H1 (cell line): ENCODE data around the gene MMP1. TPM values are rescaled to one million over a fixed set of nuclear protein-coding genes. Genes with fewer than 3 reads are reported as not detected.
A peak's percentile ranks its signal among the peaks of the same experiment; 100 is the strongest.

Experiments used
- CHD2 ChIP-seq: IDR thresholded peaks from 2 replicates; pipeline ENCODE4 v1.6.1; 2012; ENCODE audit warnings: low read length, improper control_type of control experiment
- CREB1 ChIP-seq: IDR thresholded peaks from 2 replicates; pipeline ENCODE4 v1.6.1; 2012; ENCODE audit warnings: inconsistent platforms
- JUND ChIP-seq: IDR thresholded peaks from 2 replicates; pipeline ENCODE4 v1.6.1; 2011; ENCODE audit warnings: mild to moderate bottlenecking, improper control_type of control experiment, low read length
- NRF1 ChIP-seq: IDR thresholded peaks from 2 replicates; pipeline ENCODE4 v1.6.1; 2011; ENCODE audit warnings: mild to moderate bottlenecking, low read depth, low read length, improper control_type of control experiment
- RAD21 ChIP-seq, 2 experiments: IDR thresholded peaks in 1 of 2; conservative IDR thresholded peaks in 1 of 2; 2 replicates each; pipeline ENCODE4 v1.6.1; 2011; ENCODE audit warnings: low read depth in 2 of 2, low read length in 2 of 2, improper control_type of control experiment in 1 of 2, inconsistent platforms in 1 of 2, mild to moderate bottlenecking in 1 of 2, moderate library complexity in 1 of 2
- SIN3A ChIP-seq, 2 experiments: IDR thresholded peaks in 1 of 2; conservative IDR thresholded peaks in 1 of 2; 2 replicates each; pipeline ENCODE4 v1.6.1; 2011 to 2012; ENCODE audit warnings: low read length in 2 of 2, improper control_type of control experiment in 1 of 2, low read depth in 1 of 2, mild to moderate bottlenecking in 1 of 2
- SP1 ChIP-seq: IDR thresholded peaks from 2 replicates; pipeline ENCODE4 v1.6.1; 2011; ENCODE audit warnings: low read depth, low read length
- TAF1 ChIP-seq: IDR thresholded peaks from 2 replicates; pipeline ENCODE4 v1.6.1; 2011; ENCODE audit warnings: mild to moderate bottlenecking, low read depth, low read length
- polyA plus RNA-seq, 7 experiments: library from polyadenylated mRNA; depleted of rRNA in 3 of 7; stranded (reverse) in 5 of 7; unstranded in 2 of 7; fragments of >200 nt in 5 of 7; fragments of 200-250 nt in 2 of 7; gene quantifications; 1 replicate in 5 of 7; 2 replicates in 1 of 7; 4 replicates in 1 of 7; pipeline versions ENCODE4 v1.2.1 to v1.2.3, GENCODE V29; 2011 to 2013; ENCODE audit warnings: missing spikeins in 2 of 7, mixed read lengths in 2 of 7
- total RNA-seq: library from RNA; stranded (reverse); fragmentation: NEBNext Ultra II Directional; extraction: Animal tissue kit (Norgen Biotek cat#: 25700); gene quantifications from 2 replicates; pipeline ENCODE4 v1.2.1, GENCODE V29; 2021
- TF ChIP-seq, protein P1 (sequence below), 3 experiments: IDR thresholded peaks; 1 replicate in 2 of 3; 2 replicates in 1 of 3; pipeline versions ENCODE4 v1.5.1 to v1.6.1; 2011; ENCODE audit warnings: low read length in 3 of 3, mild to moderate bottlenecking in 3 of 3, inconsistent platforms in 2 of 3, low read depth in 1 of 3, moderate library complexity in 1 of 3; ENCODE audit not compliant: insufficient read depth in 1 of 3; ENCODE audit errors: control extremely low read depth in 1 of 3
- TF ChIP-seq, protein P2 (sequence below): IDR thresholded peaks from 2 replicates; pipeline ENCODE4 v1.6.1; 2012; ENCODE audit warnings: inconsistent platforms

Gene MMP1
- total and polyA plus RNA-seq, 2 of the 8 experiments (the other 6 are each of a cell fraction or from before 2014, with no cell fraction given): not detected

GRCh38 chr11:102807921-102808320 is 10.0 kb upstream of the MMP1 start (continued):
- TF ChIP-seq, protein P1, sequence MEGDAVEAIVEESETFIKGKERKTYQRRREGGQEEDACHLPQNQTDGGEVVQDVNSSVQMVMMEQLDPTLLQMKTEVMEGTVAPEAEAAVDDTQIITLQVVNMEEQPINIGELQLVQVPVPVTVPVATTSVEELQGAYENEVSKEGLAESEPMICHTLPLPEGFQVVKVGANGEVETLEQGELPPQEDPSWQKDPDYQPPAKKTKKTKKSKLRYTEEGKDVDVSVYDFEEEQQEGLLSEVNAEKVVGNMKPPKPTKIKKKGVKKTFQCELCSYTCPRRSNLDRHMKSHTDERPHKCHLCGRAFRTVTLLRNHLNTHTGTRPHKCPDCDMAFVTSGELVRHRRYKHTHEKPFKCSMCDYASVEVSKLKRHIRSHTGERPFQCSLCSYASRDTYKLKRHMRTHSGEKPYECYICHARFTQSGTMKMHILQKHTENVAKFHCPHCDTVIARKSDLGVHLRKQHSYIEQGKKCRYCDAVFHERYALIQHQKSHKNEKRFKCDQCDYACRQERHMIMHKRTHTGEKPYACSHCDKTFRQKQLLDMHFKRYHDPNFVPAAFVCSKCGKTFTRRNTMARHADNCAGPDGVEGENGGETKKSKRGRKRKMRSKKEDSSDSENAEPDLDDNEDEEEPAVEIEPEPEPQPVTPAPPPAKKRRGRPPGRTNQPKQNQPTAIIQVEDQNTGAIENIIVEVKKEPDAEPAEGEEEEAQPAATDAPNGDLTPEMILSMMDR (IDR thresholded peaks at IDR 0.05; ENCODE audit: control extremely low read depth in 1 of 3, insufficient read depth in 1 of 3, low read depth in 1 of 3, low read length in 3 of 3): peak; percentile 70 to 91 (median 72)
- peak; percentile 69 to 74 for TF ChIP-seq RAD21 (IDR thresholded peaks at IDR 0.05 in 1 of 2, conservative IDR thresholded peaks at IDR 0.05 in 1 of 2; ENCODE audit: low read depth in 2 of 2, low read length in 2 of 2)
- peak; percentile 48; the same call in 1 of the 2 replicates for TF ChIP-seq CREB1
- 0 out of 2 replicates have a peak, but pooled peaks have one; percentile 2 for TF ChIP-seq NRF1
- TF ChIP-seq, protein P2, sequence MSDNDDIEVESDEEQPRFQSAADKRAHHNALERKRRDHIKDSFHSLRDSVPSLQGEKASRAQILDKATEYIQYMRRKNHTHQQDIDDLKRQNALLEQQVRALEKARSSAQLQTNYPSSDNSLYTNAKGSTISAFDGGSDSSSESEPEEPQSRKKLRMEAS: peak; percentile 65
- TF ChIP-seq SP1: no peak
- 0 out of 2 replicates have a peak, but pooled peaks have one; percentile 27 for TF ChIP-seq TAF1
- peak in 1 of 2 experiments; percentile 47; a peak in 1 of 4 replicates for TF ChIP-seq SIN3A (conservative IDR thresholded peaks at IDR 0.05 in 1 of 2, IDR thresholded peaks at IDR 0.05 in 1 of 2; ENCODE audit: low read depth in 1 of 2, low read length in 2 of 2)
- 0 out of 2 replicates have a peak, but pooled peaks have one; percentile 24 for TF ChIP-seq CHD2
- TF ChIP-seq JUND: peak; percentile 45; the same call in 1 of the 2 replicates
